Measurements from ENCODE around the gene METAP1. TPM values are rescaled to one million over a fixed set of nuclear protein-coding genes. Genes with fewer than 3 reads are reported as not detected.
"Not testable (repeated sequence)": the region's sequence is repeated elsewhere in the genome, so short reads cannot be mapped to it uniquely, and the experiment has no call there.

Gene METAP1
- total RNA-seq, 2 experiments from 2014 or later = 25.1 to 26.6 TPM

- H3K4me1 Mint-ChIP-seq (ENCODE audit: low read depth) = no peaks in the 10 kb centered on the region
- Histone ChIP-seq H3K9me3 (ENCODE audit: control insufficient read depth in 1 of 2, insufficient read depth in 1 of 2, low read length in 2 of 2) (no peaks in the 10 kb centered on the region), H3K27ac (ENCODE audit: low read depth in 1 of 2, low read length in 2 of 2) (no peak overlapping the region), H3K4me1 (ENCODE audit: insufficient read depth, low read length) (no peaks in the 10 kb centered on the region), H3K36me3 (ENCODE audit: insufficient read depth, low read length) (peaks cover 39% of the 10 kb centered on the region), H3K4me3 (ENCODE audit: low read length) (no peak overlapping the region), H3K27me3 (ENCODE audit: control insufficient read depth in 1 of 2, insufficient read depth in 2 of 2, low read length in 2 of 2) (no peaks in the 10 kb centered on the region)
- ATAC-seq (ENCODE audit: poor library complexity) = no peak
- POLR2A ChIA-PET = no interaction called here
- TF ChIP-seq CTCF (IDR thresholded peaks at IDR 0.05) = no peak
- no peak overlapping the region for H3K27ac Mint-ChIP-seq
- no peaks in the 10 kb centered on the region for H3K9me3 Mint-ChIP-seq
- H3K27me3 Mint-ChIP-seq = no peaks in the 10 kb centered on the region
- no peak for DNase-seq
- H3K36me3 Mint-ChIP-seq (ENCODE audit: low read depth) = peaks cover 83% of the 10 kb centered on the region
- CTCF ChIA-PET = interaction anchor here (1.3 kb wide), 1 partner anchor 67 kb away, joined by 11 read pairs; the partner anchor contains the start of gene METAP1
- no peak overlapping the region for H3K4me3 Mint-ChIP-seq
- intact Hi-C loops (cut with DNase I, micrococcal nuclease) = no loop called here
These were observed 66.6 kb downstream of the METAP1 start for GRCh38 chr4:99062120-99062519.

- ATAC-seq (ENCODE audit: poor library complexity); CTCF ChIA-PET; H3K4me1 Mint-ChIP-seq (ENCODE audit: low read depth); H3K4me3 Mint-ChIP-seq; DNase-seq; H3K9me3 ChIP-seq (ENCODE audit: control insufficient read depth in 1 of 2, insufficient read depth in 1 of 2, low read length in 2 of 2); H3K27me3 ChIP-seq (ENCODE audit: control insufficient read depth in 1 of 2, insufficient read depth in 2 of 2, low read length in 2 of 2); intact Hi-C loops (cut with DNase I, micrococcal nuclease); H3K27me3 Mint-ChIP-seq; H3K4me1 ChIP-seq (ENCODE audit: insufficient read depth, low read length); H3K27ac Mint-ChIP-seq; H3K27ac ChIP-seq (ENCODE audit: low read depth in 1 of 2, low read length in 2 of 2); H3K4me3 ChIP-seq (ENCODE audit: low read length); POLR2A ChIA-PET; H3K9me3 Mint-ChIP-seq: not testable (repeated sequence)
- H3K36me3 ChIP-seq (ENCODE audit: insufficient read depth, low read length) = peaks cover 17% of the 10 kb centered on the region
- H3K36me3 Mint-ChIP-seq (ENCODE audit: low read depth) = peaks cover 83% of the 10 kb centered on the region
These were observed 70.0 kb downstream of the METAP1 start for GRCh38 chr4:99065521-99065920.

GRCh38 chr4:99067617-99068016 lies 72.1 kb downstream of the METAP1 start:
- DNase-seq (no peak), ATAC-seq (ENCODE audit: poor library complexity) (no peak)
- no peaks in the 10 kb centered on the region for H3K9me3 Mint-ChIP-seq
- TF ChIP-seq CTCF (IDR thresholded peaks at IDR 0.05) = no peak
- intact Hi-C loops (cut with DNase I, micrococcal nuclease) = no loop called here
- H3K36me3 Mint-ChIP-seq (ENCODE audit: low read depth) = peaks cover 83% of the 10 kb centered on the region
- no peaks in the 10 kb centered on the region for H3K27me3 Mint-ChIP-seq
- Histone ChIP-seq H3K27me3 (ENCODE audit: control insufficient read depth in 1 of 2, insufficient read depth in 2 of 2, low read length in 2 of 2) (no peaks in the 10 kb centered on the region), H3K4me1 (ENCODE audit: insufficient read depth, low read length) (no peaks in the 10 kb centered on the region), H3K9me3 (ENCODE audit: control insufficient read depth in 1 of 2, insufficient read depth in 1 of 2, low read length in 2 of 2) (no peaks in the 10 kb centered on the region), H3K4me3 (ENCODE audit: low read length) (no peak overlapping the region), H3K27ac (ENCODE audit: low read depth in 1 of 2, low read length in 2 of 2) (no peak overlapping the region), H3K36me3 (ENCODE audit: insufficient read depth, low read length) (peaks cover 23% of the 10 kb centered on the region)
- H3K4me1 Mint-ChIP-seq (ENCODE audit: low read depth) = no peaks in the 10 kb centered on the region
- ChIA-PET CTCF (interaction anchor here (0.7 to 0.9 kb wide), 2 partner anchors 12 to 72 kb away, joined by 3 read pairs; partner anchors contain the start of gene METAP1), POLR2A (interaction anchor here (1.6 kb wide), 1 partner anchor 21 kb away, joined by 4 read pairs; the partner anchor contains the start of gene ADH5)
- H3K27ac Mint-ChIP-seq = no peak overlapping the region
- no peak overlapping the region for H3K4me3 Mint-ChIP-seq

- Histone ChIP-seq H3K27me3 (ENCODE audit: control insufficient read depth in 1 of 2, insufficient read depth in 2 of 2, low read length in 2 of 2) (no peaks in the 10 kb centered on the region), H3K4me3 (ENCODE audit: low read length) (no peak overlapping the region), H3K36me3 (ENCODE audit: insufficient read depth, low read length) (peaks cover 53% of the 10 kb centered on the region), H3K9me3 (ENCODE audit: control insufficient read depth in 1 of 2, insufficient read depth in 1 of 2, low read length in 2 of 2) (no peaks in the 10 kb centered on the region), H3K27ac (ENCODE audit: low read depth in 1 of 2, low read length in 2 of 2) (no peak overlapping the region), H3K4me1 (ENCODE audit: insufficient read depth, low read length) (no peaks in the 10 kb centered on the region)
- Mint-ChIP-seq H3K27ac (no peak overlapping the region), H3K4me3 (no peak overlapping the region), H3K4me1 (ENCODE audit: low read depth) (no peaks in the 10 kb centered on the region), H3K27me3 (no peaks in the 10 kb centered on the region), H3K9me3 (no peaks in the 10 kb centered on the region), H3K36me3 (ENCODE audit: low read depth) (peaks cover 87% of the 10 kb centered on the region)
- no peak for DNase-seq
- intact Hi-C loops (cut with DNase I, micrococcal nuclease) = no loop called here
- ChIA-PET POLR2A (interaction anchor here (1.4 kb wide), 1 partner anchor 17 kb away, joined by 4 read pairs; the partner anchor contains the start of gene ADH5), CTCF (interaction anchor here (2.7 kb wide), 1 partner anchor 76 kb away, joined by 11 read pairs; the partner anchor contains the start of gene METAP1)
- no peak for TF ChIP-seq CTCF (IDR thresholded peaks at IDR 0.05)
- no peak for ATAC-seq (ENCODE audit: poor library complexity)
These were observed 75.6 kb downstream of the METAP1 start for GRCh38 chr4:99071159-99071558.

All from CD4-positive, alpha-beta T cell (primary cell).